Fibroblast of skin of left quadriceps (primary cell): Measurements from ENCODE around the gene B3GAT2.
"Not testable (repeated sequence)": the region's sequence is repeated elsewhere in the genome, so short reads cannot be mapped to it uniquely, and the experiment has no call there.

ENCODE experiments used
- DNase-seq, 2 experiments: peaks; one replicate each; pipeline ENCODE4 v3.0.0-alpha.2; 2013; ENCODE audit warnings: low read depth in 2 of 2

The B3GAT2 gene

DNA sequence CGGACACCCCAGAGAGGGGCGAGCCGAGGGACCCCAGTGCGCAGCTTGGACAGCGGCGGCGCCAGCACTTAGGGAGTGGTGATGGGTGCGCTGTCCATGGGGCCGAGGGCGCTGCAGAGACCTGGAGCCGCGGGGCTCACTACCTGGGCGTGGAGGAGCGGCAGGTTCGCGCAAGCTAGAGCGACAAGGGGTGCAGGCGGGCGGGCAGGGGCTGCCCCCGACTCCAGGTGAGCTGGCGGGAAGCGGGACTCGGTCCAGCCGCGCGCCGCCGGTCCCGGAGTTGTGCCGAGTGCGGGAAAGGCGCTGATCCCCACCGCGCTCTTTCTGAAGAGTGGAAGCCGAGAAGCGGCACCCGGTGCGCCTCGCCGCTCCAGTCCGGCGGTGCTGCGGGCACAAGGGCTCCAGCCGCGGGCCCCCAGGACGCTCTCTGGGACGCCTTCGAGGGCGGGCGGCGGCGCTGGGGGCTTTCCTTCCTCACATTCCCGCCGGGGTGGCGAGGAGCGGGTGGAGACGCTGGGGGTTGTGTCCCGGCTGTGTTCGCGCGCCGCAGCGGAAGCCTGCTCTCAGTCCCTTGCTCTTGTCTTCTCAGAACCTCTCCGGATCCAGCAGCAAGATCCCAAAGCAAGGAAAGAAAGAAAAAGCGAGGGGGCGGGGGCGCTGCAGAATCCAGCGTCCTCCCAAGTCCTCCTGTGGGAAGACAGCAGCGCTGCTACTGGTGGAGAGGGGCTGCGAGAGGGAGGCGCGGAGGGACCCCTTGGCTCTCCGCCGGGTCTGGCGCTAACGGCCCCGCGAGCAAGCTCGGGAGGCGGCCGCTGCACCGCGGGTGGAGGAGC is at the start of gene B3GAT2:
Gene B3GAT2 (minus strand): TSS at position 610 of the 833 bp plus-strand sequence. CDS start 631 bp downstream, outside the sequence.
- no peak for DNase-seq

GRCh38 chr6:70998148-70998547 is 41.3 kb upstream of the B3GAT2 start:
- no peak for DNase-seq

GRCh38 chr6:70997379-70997778 is 40.5 kb upstream of the B3GAT2 start:
- no peak for DNase-seq

DNA sequence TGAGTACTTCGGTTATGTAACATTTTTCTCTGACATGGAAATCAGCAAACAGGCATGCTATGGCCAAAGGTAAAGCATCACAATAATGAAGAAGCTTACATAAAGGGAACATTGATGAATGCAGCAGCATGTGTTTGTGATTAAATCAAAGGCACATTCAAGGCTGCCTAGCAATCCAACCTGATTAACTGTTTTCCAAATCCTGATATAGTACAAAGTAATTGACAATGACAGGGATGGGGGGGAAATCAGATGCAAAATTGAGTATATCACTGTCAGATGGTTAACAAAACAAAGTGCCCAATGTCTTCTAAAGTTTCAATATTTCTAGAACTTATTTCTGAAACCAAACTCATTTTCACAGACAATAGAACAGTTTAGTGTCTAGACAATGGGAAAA is 39.2 kb upstream of the B3GAT2 start:
- no peak for DNase-seq

- DNase-seq, result no peak
These were observed 38.6 kb upstream of the B3GAT2 start for GRCh38 chr6:70995411-70995810.

- no peak for DNase-seq
These were observed 34.4 kb upstream of the B3GAT2 start for GRCh38 chr6:70991253-70991652.

GRCh38 chr6:70985156-70985555 is 28.3 kb upstream of the B3GAT2 start:
- no peak for DNase-seq

GRCh38 chr6:70982747-70983146 is 25.9 kb upstream of the B3GAT2 start:
- no peak for DNase-seq

DNA sequence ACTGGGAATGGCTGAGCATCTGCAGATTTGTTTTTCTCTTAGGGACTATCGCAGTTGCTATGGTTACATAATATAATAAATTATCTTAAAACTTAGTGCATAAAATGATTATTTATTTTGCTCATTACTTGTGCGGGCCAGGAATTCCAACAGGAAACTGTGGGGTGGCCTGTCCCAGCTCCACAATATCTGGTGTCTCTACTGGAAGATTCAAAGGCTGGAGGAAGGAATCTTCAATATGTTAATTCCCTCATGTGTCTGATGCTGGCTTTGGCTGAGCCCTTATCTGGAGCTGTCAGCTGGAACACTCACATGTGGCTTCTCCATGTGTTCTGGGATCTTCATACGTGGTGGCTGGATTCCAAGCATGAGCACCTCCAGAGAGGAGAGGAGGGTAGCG is 23.9 kb upstream of the B3GAT2 start:
- no peak for DNase-seq

DNA sequence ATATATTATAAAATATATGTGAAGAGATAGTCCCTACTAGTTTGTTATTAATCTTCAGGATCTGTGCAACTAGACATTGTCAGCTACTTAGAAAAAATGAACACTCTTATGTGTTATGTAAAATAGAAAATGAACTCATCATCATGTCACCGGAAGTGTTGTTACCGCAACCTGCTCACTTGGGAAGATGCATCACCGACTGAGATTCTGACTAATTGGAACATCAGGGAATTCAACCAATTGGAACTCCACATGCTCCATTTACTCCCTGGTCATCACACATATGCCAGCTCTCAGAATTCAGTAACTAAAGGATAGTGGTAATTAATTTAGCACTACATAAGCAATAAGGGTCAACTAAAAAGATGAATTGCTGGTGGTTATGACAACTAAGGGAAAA is 16.7 kb upstream of the B3GAT2 start:
- no peak for DNase-seq

GRCh38 chr6:70967049-70967448 is 10.2 kb upstream of the B3GAT2 start:
- DNase-seq, result no peak

- no peak for DNase-seq
These were observed 391 bp upstream of the B3GAT2 start for GRCh38 chr6:70957284-70957617.

DNA sequence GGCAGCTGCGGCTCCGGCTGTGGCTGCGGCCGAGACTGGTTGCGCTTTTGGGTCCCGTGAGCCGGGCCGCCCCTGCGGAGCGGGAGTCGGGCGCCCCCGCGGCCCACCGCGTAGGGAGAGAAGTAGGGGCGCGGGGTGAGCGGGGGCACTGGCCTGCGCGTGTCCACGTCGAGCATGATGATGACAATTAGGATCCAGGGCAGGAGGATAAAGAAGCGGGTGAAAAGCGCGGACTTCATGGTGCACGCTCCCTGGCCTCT is 739 bp downstream of the B3GAT2 start:
- DNase-seq, result no peak

GRCh38 chr6:70955441-70956190 is 1.2 kb downstream of the B3GAT2 start:
- peak; percentile 20 to 27 for DNase-seq

GRCh38 chr6:70954750-70955149 is 2.1 kb downstream of the B3GAT2 start:
- no peak for DNase-seq

DNA sequence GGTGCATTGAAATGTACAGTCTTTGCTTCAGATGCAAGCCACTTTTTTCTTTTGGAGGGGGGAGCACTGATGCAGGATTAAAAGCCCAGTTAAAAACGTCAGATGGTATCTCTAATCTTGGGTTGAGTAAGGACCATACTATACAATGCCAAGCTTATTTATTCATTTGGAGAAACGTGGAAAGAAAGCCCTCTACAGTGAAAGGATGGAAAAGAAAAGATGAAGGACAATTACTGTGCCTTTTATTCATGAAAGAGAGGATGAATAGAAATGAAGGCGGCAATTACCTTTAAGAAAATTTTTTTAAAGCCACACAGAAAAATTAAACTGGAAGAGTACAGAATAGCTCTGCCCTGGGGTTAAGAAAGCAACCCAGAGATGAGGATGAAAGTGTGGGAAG is 2.7 kb downstream of the B3GAT2 start:
- no peak for DNase-seq

DNA sequence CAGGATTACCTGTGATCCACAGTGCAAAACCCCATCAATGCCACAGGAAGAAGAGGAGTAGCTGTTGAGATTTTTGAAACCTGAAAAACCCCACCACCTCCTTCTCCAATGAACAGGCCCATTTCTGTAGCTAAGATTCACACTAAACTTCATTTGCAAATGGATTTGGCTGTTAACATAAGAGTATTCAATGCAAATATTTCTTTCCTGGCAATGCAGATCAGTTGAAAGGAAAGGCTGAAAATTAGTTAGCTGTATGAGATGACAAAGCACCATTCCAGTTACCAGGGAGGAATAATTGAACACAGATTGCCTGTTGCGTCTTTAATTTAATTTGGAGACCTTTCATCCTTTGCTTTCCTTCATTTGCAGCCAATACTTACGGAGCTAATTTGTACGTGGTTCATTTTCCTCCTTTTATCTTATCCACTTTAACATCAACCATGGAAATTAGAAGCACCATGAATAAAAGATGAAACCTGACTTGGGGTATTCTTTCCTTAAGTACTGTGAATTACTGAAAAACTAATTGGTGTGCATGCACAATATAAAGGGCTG is 4.2 kb downstream of the B3GAT2 start:
- DNase-seq, result no peak

DNA sequence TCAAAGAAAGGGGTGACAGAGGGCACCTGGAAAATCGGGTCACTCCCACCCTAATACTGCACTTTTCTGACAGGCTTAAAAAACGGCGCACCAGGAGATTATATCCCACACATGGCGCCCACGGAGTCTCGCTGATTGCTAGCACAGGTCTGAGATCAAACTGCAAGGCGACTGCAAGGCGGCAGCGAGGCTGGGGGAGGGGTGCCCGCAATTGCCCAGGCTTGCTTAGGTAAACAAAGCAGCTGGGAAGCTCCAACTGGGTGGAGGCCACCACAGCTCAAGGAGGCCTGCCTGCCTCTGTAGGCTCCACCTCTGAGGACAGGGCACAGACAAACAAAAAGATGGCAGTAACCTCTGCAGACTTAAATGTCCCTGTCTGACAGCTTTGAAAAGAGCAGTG is 12.5 kb downstream of the B3GAT2 start:
- not testable (repeated sequence) for DNase-seq

DNA sequence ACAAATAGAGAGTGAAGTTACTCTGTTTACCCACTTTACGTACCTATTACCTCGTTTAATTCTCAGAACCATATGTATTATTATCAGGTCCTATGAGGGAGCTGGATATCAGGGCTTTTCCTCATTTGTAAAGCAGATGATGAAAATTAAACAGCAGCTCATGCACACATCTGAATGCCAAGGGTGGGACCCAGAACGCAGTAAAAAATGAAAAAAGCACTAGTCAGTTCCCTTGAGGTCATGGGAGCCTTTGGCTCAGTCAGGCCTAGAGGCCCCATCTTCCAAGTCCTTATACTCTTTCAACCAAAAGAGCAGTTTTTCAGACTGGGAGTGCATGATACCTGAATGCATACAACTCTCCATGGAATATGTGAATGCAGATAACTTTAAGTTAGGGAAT is 23.0 kb downstream of the B3GAT2 start:
- no peak for DNase-seq

DNA sequence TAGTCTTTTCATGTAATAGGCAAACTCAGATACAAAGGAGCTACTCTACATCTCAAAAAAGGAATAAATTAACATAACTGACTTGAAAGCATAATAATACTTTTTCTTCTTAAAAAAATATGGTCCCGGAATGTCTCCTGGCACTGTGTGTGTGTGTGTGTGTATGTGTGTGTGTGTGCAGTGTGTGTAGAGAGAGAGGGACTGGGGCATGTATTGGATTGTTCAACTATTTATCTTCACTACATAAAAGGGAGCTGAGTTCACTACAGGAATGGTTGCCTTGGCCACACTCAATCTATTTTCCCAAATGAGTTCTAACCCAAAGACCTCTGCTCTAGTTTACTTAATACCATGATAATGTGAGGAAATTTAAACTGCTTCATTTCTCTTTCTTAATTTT is 51.1 kb downstream of the B3GAT2 start:
- DNase-seq, result no peak

DNA sequence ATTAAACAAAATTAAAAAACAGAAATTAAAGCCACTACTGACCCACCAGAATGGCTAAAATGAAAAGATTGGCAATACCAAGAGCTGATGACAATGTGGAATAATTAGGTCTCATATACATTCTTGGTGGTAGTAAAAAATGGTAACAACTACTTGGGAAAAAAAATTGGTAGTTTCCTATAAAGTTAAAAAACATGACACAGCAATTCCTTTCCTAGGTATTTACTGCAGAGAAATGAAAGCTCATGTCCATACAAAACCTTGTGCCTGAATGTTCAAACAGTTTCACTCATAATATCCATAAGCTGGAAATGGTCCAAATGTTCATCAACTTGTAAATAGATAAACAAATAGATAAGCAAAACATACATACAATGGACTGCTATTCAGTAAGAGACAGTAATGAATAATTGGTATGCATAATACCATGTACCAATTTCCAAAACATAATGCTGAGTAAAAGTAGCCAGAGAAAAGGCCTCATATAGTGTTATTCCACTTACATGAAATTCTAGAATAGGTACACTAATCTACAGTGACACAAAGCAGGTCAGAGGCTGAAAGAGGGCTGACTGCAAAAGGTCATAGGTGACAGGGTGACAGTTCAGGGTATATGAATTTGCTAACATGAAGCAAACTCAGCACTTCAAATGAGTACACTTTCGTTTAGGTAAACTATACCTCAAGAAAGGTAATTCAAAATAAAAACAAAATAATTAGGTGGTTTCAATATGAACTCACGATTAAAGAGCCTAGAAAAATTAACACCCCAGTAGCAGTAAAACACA is 53.0 kb downstream of the B3GAT2 start:
- no peak for DNase-seq

DNA sequence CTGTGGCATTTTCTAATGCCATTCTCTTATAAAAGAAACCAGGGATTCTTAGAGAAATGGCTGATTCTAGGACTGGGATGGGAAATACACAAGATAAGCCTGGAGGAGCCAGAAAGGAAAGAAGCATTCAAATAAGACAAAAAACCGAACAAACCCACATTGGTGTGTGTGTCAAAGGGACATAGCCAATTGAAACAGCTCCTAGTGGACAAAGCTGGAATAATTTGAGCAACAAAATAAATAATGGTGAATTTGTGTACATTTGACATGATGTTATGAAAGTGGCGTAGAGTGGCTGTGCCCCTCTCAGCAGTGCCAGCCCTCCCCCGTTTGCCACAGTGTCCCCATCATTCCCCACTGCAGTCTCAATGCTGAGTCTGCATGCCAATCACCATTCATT is 55.5 kb downstream of the B3GAT2 start:
- no peak for DNase-seq
